Activated naive CD4-positive, alpha-beta T cell treated with anti-CD3 and anti-CD28 coated beads, Interleukin-2, amount 10 ng/mL, durations not matched to agents 5 hours and 36 hours (primary cell): ENCODE results near the gene SELENBP1. TPM values are rescaled to one million over a fixed set of nuclear protein-coding genes. Genes with fewer than 3 reads are reported as not detected.

Experiments used
- total RNA-seq, 2 experiments: library from RNA; stranded (reverse); gene quantifications; one replicate each; pipeline ENCODE4 v1.2.3, GENCODE V29; 2021

The SELENBP1 gene
- total RNA-seq: not detected

GRCh38 chr1:151372058-151372934 is at the start of gene SELENBP1:
SELENBP1 (minus strand) TSS chr1:151372705; CDS start chr1:151372641, 64 bp downstream.

DNA sequence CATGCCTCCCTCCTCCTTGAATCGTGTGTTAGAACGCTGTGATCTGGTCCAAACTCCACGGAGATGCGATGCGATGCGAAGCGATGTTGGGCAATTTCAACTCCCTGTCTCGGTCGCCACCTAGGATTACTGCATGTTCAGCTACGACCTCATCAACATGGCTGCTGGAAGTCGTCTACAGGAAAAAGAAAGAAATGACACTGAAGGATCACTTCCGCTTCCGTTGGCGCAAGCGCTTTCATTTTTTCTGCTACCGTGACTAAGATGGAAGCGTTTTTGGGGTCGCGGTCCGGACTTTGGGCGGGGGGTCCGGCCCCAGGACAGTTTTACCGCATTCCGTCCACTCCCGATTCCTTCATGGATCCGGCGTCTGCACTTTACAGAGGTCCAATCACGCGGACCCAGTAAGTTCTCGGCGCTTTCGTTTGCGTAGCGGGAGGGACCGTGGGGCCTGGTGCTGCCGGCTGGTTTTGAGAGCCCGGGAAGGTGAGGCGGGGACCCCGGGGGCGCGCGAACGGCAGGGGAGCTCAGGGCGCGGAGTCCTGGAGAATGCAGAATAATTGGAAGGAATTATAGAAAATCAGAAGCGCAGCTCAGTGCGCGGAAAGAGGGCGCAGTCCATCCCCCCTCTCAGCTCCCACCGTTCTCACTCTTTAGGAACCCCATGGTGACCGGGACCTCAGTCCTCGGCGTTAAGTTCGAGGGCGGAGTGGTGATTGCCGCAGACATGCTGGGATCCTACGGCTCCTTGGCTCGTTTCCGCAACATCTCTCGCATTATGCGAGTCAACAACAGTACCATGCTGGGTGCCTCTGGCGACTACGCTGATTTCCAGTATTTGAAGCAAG is 27.0 kb upstream of the SELENBP1 start, which contains the start of gene PSMB4:
TSS of gene PSMB4 (plus strand) at position 250 of the 848 bp plus-strand sequence. CDS start at position 265, 15 bp downstream.

GRCh38 chr1:151346769-151347522 is 25.6 kb downstream of the SELENBP1 start, which contains the start of gene RFX5:
RFX5 (minus strand) TSS chr1:151347252; CDS start chr1:151346320, 932 bp downstream.

GRCh38 chr1:151327223-151327902 is 45.1 kb downstream of the SELENBP1 start, which contains the start of gene PI4KB:
PI4KB (minus strand) TSS chr1:151327416; CDS start chr1:151316481, 10,935 bp downstream.

Other genes starting within 250 kb of the SELENBP1 start
- gene SEMA6C, start 226.1 kb downstream of the SELENBP1 start, total RNA-seq: 1 to 10 TPM; 3.6 to 3.8 TPM
- 10 to 100 TPM; 41.8 to 42.4 TPM for gene TNFAIP8L2, start 216.1 kb downstream of the SELENBP1 start, total RNA-seq
- gene LYSMD1, start 206.8 kb downstream of the SELENBP1 start, total RNA-seq: 1 to 10 TPM; 2.7 to 3.1 TPM
- 10 to 100 TPM; 59.5 to 61.1 TPM for gene SCNM1, start 206.6 kb downstream of the SELENBP1 start, total RNA-seq
- gene TMOD4, start 196.7 kb downstream of the SELENBP1 start, total RNA-seq: 1 to 10 TPM; 3.2 to 4.4 TPM
- 10 to 100 TPM; 74.6 to 77.0 TPM for gene VPS72, start 182.5 kb downstream of the SELENBP1 start, total RNA-seq
- 10 to 100 TPM; 57.7 to 59.3 TPM for gene PIP5K1A, start 174.2 kb downstream of the SELENBP1 start, total RNA-seq
- 100 to 1,000 TPM; 163 to 173 TPM for gene PSMD4, start 118.0 kb downstream of the SELENBP1 start, total RNA-seq
- gene ZNF687, start 90.4 kb downstream of the SELENBP1 start, total RNA-seq: 10 to 100 TPM; 27.7 to 27.9 TPM
- gene PI4KB, start 45.3 kb downstream of the SELENBP1 start, total RNA-seq: 10 to 100 TPM; 65.2 to 65.6 TPM
- gene RFX5, start 25.5 kb downstream of the SELENBP1 start, total RNA-seq: 10 to 100 TPM; 66.6 to 69.5 TPM
- gene PSMB4, start 26.9 kb upstream of the SELENBP1 start, total RNA-seq: 100 to 1,000 TPM; 277 to 279 TPM
- 10 to 100 TPM; 75.0 to 76.7 TPM for gene POGZ, start 86.8 kb upstream of the SELENBP1 start, total RNA-seq
- gene CGN, start 138.7 kb upstream of the SELENBP1 start, total RNA-seq: under 1 TPM; 0.12 to 0.30 TPM
- 1 to 10 TPM; 1.8 TPM for gene TUFT1, start 167.6 kb upstream of the SELENBP1 start, total RNA-seq
- 10 to 100 TPM; 21.7 to 22.9 TPM for gene SNX27, start 239.3 kb upstream of the SELENBP1 start, total RNA-seq